AG04450 (cell line): ENCODE data around the gene POU3F3. TPM values are rescaled to one million over a fixed set of nuclear protein-coding genes. Genes with fewer than 3 reads are reported as not detected.

ENCODE experiments used
- CTCF ChIA-PET: fragments of 300-600, 350-600 bp; formaldehyde crosslinking; extraction: SDS; loops from one replicate; lab custom pipeline; 2022; ENCODE audit warnings: antibody characterized with exemption, inconsistent platforms; lab: Charles Lee
- POLR2A ChIA-PET: fragments of 350-600 bp; formaldehyde crosslinking; extraction: SDS; loops from one replicate; lab custom pipeline; 2021; ENCODE audit warnings: antibody characterized with exemption, inconsistent platforms; lab: Yijun Ruan, JAX
- DNase-seq: peaks from one replicate; pipeline ENCODE4 v3.0.0-alpha.2; 2011; ENCODE audit warnings: low read depth, low spot score
- H3K27ac ChIP-seq: one replicate; pipeline ENCODE4 v1.5.1; 2012; ENCODE audit warnings: low read depth, low read length, control low read depth
- H3K27me3 ChIP-seq: one replicate; pipeline ENCODE4 v1.6.0; 2012; ENCODE audit warnings: low read length; ENCODE audit not compliant: control insufficient read depth, insufficient read depth
- H3K4me3 ChIP-seq: 2 replicates; pipeline ENCODE4 v1.5.1; 2011; ENCODE audit warnings: mild to moderate bottlenecking, low read depth, low read length, control low read depth
- H3K9me3 ChIP-seq: 2 replicates; pipeline ENCODE4 v1.5.1; 2012; ENCODE audit warnings: low read length; ENCODE audit not compliant: control insufficient read depth, insufficient read depth
- CTCF ChIP-seq: IDR thresholded peaks from 2 replicates; pipeline ENCODE4 v1.5.1; 2011; ENCODE audit warnings: low read depth, low read length, control low read depth, inconsistent platforms
- polyA plus RNA-seq: library from polyadenylated mRNA; depleted of rRNA; stranded (reverse); fragments of >200 nt; gene quantifications from 2 replicates; pipeline ENCODE4 v1.2.3, GENCODE V29; 2011

Gene POU3F3
- polyA plus RNA-seq, 1 experiment = not detected

GRCh38 chr2:104863468-104864279 lies 9.8 kb downstream of the POU3F3 start:
- no peaks in the 10 kb centered on the region; the same call in 1 of the 2 replicates for H3K9me3 ChIP-seq
- no peak for DNase-seq
- CTCF ChIA-PET = no interaction called here

GRCh38 chr2:104864280-104865095 lies 10.6 kb downstream of the POU3F3 start:
- Histone ChIP-seq H3K27ac (no peak overlapping the region), H3K27me3 (peaks cover 81% of the 10 kb centered on the region), H3K4me3 (no peak overlapping the region), H3K9me3 (no peaks in the 10 kb centered on the region; the same call in 1 of the 2 replicates)
- TF ChIP-seq CTCF = no peak
- CTCF ChIA-PET = interaction anchor here (1.2 kb wide), 1 partner anchor 15 kb away, joined by 10 read pairs; no protein-coding TSS in a partner anchor
- POLR2A ChIA-PET = no interaction called here
- no peak for DNase-seq

More at GRCh38 chr2:104863468-104864279, 9.8 kb downstream of the POU3F3 start:
- Histone ChIP-seq H3K27me3 (peaks cover 85% of the 10 kb centered on the region), H3K4me3 (no peak overlapping the region), H3K27ac (no peak overlapping the region)
- TF ChIP-seq CTCF = no peak
- POLR2A ChIA-PET = no interaction called here

- ChIA-PET CTCF (interaction anchor here (1.2 kb wide), 1 partner anchor 16 kb away, joined by 10 read pairs; no protein-coding TSS in a partner anchor), POLR2A (no interaction called here)
- no peak for TF ChIP-seq CTCF
- Histone ChIP-seq H3K27ac (no peak overlapping the region), H3K27me3 (peaks cover 79% of the 10 kb centered on the region), H3K4me3 (no peak overlapping the region), H3K9me3 (no peaks in the 10 kb centered on the region; the same call in 1 of the 2 replicates)
- no peak for DNase-seq
Observed at GRCh38 chr2:104865096-104865470, 11.2 kb downstream of the POU3F3 start.

GRCh38 chr2:104866122-104866864 lies 12.4 kb downstream of the POU3F3 start:
- Histone ChIP-seq H3K9me3 (no peaks in the 10 kb centered on the region; the same call in 1 of the 2 replicates), H3K4me3 (no peak overlapping the region), H3K27me3 (peaks cover 77% of the 10 kb centered on the region), H3K27ac (no peak overlapping the region)
- DNase-seq = no peak
- ChIA-PET CTCF (no interaction called here), POLR2A (no interaction called here)
- TF ChIP-seq CTCF = no peak
